Bronchial epithelial cell (primary cell): ENCODE results near the gene KCNK2. TPM values are rescaled to one million over a fixed set of nuclear protein-coding genes. Genes with fewer than 3 reads are reported as not detected.

Experiments
- DNase-seq: peaks from one replicate; pipeline ENCODE4 v3.0.0-alpha.2; 2010; ENCODE audit warnings: low read depth
- FAIRE-seq: peaks from 2 replicates; lab custom pipeline; 2011; peaks lifted over from hg19 to GRCh38; lab: Jason Lieb, UNC
- H3K27me3 ChIP-seq: 2 replicates; pipeline ENCODE4 v1.5.1; 2011; ENCODE audit warnings: low read length; ENCODE audit not compliant: control insufficient read depth, insufficient read depth
- H3K36me3 ChIP-seq: 2 replicates; pipeline ENCODE4 v1.5.1; 2011; ENCODE audit warnings: low read length; ENCODE audit not compliant: control insufficient read depth, insufficient read depth
- H3K4me3 ChIP-seq: 2 replicates; pipeline ENCODE4 v1.5.1; 2011; ENCODE audit warnings: mild to moderate bottlenecking, low read depth, low read length, control low read depth
- total RNA-seq: library from RNA; depleted of rRNA; stranded (reverse); fragments of >200 nt; gene quantifications from 2 replicates; pipeline ENCODE4 v1.2.1, GENCODE V29; 2014
- TF ChIP-seq, protein P1 (sequence below): IDR thresholded peaks from 2 replicates; pipeline ENCODE4 v1.5.1; 2011; ENCODE audit warnings: mild to moderate bottlenecking, moderate library complexity, low read length, control low read depth, inconsistent platforms; ENCODE audit not compliant: insufficient read depth, severe bottlenecking

Gene KCNK2
- total RNA-seq, 1 donor from 2014 or later, result 1.3 TPM

DNA sequence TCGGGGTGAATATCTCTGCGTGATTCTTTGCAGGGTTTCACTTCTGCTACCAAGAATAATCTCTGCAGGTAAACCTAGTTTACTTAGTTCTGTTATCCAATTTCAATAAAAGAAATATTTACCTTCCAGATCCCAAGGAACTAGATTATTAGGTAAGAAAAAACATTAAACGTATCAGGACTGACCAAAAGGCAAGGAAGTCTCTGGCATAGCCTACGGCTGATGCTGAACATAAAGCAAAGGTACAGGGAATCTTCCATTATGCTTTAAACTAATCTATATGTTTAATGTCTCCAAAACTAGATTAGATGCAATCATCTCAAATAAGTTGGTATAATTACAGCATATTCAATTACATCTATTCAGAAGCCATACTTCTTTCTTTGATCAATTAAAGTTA is 168.9 kb downstream of the KCNK2 start:
- no peak overlapping the region for H3K4me3 ChIP-seq
- no peak for FAIRE-seq

DNA sequence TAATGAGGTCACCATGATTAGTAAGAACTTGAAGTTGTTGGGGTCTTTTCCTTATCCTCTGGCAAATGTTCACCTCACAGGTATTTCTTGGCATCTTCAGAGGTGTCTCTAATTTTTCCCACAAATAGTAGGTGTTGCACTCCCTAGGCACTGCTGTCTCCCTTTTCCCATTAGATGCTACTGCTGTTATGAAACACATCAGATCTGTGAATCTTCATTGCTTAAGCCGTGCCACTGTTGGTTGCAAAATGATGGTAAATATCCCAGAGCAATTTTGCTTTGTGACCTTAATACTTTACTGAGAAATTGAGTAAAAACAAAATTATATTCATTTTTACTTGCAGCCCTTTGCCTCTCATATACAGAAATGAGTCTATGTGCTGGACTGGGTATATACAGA is 169.6 kb downstream of the KCNK2 start:
- Histone ChIP-seq H3K27me3 (no peaks in the 10 kb centered on the region), H3K36me3 (no peaks in the 10 kb centered on the region), H3K4me3 (no peak overlapping the region)
- no peak for DNase-seq
- TF ChIP-seq, protein P1, sequence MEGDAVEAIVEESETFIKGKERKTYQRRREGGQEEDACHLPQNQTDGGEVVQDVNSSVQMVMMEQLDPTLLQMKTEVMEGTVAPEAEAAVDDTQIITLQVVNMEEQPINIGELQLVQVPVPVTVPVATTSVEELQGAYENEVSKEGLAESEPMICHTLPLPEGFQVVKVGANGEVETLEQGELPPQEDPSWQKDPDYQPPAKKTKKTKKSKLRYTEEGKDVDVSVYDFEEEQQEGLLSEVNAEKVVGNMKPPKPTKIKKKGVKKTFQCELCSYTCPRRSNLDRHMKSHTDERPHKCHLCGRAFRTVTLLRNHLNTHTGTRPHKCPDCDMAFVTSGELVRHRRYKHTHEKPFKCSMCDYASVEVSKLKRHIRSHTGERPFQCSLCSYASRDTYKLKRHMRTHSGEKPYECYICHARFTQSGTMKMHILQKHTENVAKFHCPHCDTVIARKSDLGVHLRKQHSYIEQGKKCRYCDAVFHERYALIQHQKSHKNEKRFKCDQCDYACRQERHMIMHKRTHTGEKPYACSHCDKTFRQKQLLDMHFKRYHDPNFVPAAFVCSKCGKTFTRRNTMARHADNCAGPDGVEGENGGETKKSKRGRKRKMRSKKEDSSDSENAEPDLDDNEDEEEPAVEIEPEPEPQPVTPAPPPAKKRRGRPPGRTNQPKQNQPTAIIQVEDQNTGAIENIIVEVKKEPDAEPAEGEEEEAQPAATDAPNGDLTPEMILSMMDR, result no peak
- FAIRE-seq, result no peak

More for the DNA sequence above, 168.9 kb downstream of the KCNK2 start:
- no peak for DNase-seq
- H3K27me3 ChIP-seq, result no peaks in the 10 kb centered on the region
- TF ChIP-seq, protein P1, result no peak
- H3K36me3 ChIP-seq, result no peaks in the 10 kb centered on the region

DNA sequence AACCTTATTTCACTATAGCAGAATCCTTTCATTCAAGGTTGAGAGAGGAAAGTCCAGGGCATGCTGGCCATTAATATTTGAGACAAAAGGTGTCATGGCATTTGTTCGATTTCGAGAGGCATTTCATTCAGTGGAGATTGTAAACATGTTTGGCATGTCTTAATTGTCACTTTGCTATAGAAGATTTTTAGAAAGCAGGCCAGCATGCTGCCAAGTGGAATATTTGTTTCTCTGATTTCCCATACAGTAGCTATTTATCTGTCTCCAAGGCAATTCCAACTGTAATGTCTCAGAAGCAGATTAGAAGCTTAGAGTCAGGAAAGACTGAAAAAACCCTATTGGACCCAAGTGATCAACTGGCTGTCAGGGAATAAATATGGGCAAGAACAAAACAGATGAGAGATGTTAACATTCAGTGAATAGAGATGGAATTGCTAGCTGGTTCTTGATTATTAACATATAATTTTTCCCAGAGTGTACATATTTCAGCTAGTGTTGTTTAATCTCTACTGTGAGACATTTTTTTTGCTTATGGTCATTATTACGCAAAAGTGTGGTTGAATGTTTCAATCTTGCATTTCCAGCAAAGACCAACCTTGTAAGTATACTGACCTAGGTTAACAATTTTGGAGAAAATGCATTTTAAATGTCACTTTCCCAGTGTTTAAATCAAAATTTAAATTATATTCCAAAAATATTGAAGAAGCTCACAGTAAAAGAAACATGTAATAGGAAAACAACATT is 174.6 kb downstream of the KCNK2 start:
- TF ChIP-seq, protein P1, result no peak
- no peaks in the 10 kb centered on the region for H3K36me3 ChIP-seq
- H3K4me3 ChIP-seq, result no peak overlapping the region
- DNase-seq (no peak), FAIRE-seq (no peak)
- no peaks in the 10 kb centered on the region for H3K27me3 ChIP-seq

DNA sequence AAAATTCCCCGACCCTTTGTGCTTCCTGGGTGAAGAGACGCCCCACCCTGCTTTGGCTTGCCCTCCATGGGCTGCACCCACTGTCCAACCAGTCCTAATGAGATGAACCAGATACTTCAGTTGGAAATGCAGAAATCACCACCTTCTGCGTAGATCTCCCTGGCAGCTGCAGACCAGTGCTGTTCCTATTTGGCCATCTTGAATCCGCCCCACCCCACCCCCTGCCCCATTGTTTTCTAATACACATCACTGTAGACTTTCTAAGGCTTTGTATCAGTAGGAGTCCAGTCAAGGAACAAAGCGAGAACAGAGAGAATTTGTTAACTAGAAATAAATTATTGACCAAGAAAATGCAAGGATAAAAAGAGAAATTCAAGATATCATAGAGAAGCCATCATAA is 178.2 kb downstream of the KCNK2 start:
- no peaks in the 10 kb centered on the region for H3K36me3 ChIP-seq
- no peak overlapping the region for H3K4me3 ChIP-seq
- FAIRE-seq, result no peak

DNA sequence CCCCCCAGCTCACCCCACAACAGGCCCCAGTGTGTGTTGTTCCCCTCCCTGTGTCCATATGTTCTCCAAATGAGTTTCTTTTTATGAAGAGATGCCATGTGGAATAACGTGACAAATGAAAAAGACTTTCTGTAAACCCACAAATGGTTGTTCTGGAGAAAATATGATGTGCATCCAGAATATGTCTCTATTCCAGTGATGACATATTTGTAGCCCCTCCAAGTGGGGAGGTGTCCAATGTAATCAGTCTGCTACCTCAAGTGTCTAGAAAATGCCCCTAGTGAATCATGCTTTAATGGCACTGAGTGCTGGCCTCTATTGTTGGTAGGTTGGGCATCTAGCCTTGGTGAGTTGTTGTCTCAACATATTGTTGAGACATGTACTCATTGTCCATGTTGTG is 179.6 kb downstream of the KCNK2 start:
- Histone ChIP-seq H3K27me3 (no peaks in the 10 kb centered on the region), H3K36me3 (no peaks in the 10 kb centered on the region), H3K4me3 (no peak overlapping the region)
- no peak for FAIRE-seq
- no peak for DNase-seq
- TF ChIP-seq, protein P1, result no peak

More for the DNA sequence above, 178.2 kb downstream of the KCNK2 start:
- H3K27me3 ChIP-seq, result no peaks in the 10 kb centered on the region
- TF ChIP-seq, protein P1, result no peak
- DNase-seq, result no peak

DNA sequence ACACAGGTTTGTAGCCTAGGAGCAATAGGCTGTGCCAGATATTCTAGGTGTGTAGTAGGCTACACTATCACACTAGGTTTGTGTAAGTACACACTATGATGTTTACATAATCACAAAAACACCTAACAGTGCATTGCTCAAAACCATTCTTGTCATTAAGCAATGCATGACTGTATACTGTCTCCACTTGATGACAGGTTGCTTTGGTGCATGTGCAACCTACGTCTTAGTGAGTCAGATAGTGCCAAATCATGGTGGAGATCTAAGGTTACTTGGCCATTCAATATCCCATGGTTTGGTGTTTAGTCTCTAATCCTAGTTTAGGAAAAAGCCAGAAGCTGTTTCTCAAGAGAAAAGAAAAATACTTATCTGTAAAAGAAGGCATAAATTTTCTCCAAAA is 181.1 kb downstream of the KCNK2 start:
- H3K4me3 ChIP-seq, result no peak overlapping the region
- H3K36me3 ChIP-seq, result no peaks in the 10 kb centered on the region
- FAIRE-seq (no peak), DNase-seq (peak; percentile 78)
- TF ChIP-seq, protein P1, result no peak
- H3K27me3 ChIP-seq, result no peaks in the 10 kb centered on the region
